ENCODE results near the gene PSMC5.
A peak's percentile ranks its signal among the peaks of the same experiment; 100 is the strongest.

PSMC5 gene

DNA sequence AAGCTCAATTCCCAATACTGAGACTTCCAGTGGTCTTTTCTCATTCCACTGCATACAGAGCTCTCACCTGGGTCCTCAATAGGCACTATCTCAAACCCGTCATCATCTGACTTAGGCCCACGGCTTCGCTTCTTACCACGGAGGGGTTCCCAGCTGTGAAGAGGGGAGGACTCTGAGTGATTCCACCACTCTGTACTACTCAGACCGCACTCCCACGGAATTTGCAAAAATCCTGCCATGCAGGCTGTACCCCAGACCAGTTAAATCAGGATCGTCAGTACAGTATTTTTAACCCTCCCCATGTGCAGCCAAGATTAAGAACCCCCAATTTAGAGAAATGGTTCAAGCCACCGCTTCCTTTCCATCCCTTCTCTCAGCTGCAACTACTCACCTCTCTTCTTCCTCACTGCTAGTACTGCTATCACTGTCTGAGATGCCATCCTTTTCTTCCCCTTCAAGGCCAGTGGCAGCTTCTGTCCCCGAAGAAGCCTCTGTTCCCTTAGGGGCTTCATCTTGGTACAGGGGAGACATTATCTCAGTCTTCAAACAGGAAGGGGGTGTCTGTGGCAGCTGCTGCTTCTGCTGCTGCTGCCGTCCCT lies 6.2 kb upstream of the PSMC5 start:
- H3K4me3 ChIP-seq (ENCODE audit: low read depth, low read length) = no peak overlapping the region
- H3K9ac ChIP-seq (ENCODE audit: low read length) = no peak overlapping the region
- no peak overlapping the region for H3K27ac ChIP-seq (ENCODE audit: low read depth, low read length)
- H3K27me3 ChIP-seq (ENCODE audit: control insufficient read depth, insufficient read depth, low read length) = no peaks in the 10 kb centered on the region
- no peaks in the 10 kb centered on the region for H3K9me3 ChIP-seq (ENCODE audit: control insufficient read depth, insufficient read depth, low read depth, low read length)
- no peaks in the 10 kb centered on the region for H3K4me1 ChIP-seq (ENCODE audit: control insufficient read depth, insufficient read depth, low read length)
- H3K36me3 ChIP-seq (ENCODE audit: control insufficient read depth, insufficient read depth, low read length) = peaks cover 99% of the 10 kb centered on the region

DNA sequence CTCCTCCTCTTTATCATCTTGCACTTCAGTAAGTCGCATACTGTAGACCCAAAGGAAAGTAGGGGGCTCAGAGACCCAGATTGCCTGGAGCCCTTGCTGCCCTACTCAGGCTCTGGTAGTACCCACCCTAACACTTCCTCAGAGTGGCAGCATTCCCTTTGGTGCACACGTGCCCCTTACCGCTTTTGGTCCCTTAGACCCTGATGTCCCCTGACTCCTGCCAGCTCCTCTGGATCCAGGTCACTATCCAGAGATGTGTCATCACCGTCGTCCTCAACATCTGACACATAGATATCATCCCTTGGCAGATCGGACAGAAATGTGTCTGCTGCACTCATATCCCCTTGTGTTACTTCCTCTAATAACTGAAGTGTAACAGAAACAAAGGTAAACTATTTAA lies 5.4 kb upstream of the PSMC5 start:
- Histone ChIP-seq H3K4me3 (ENCODE audit: low read depth, low read length) (no peak overlapping the region), H3K4me1 (ENCODE audit: control insufficient read depth, insufficient read depth, low read length) (no peaks in the 10 kb centered on the region), H3K36me3 (ENCODE audit: control insufficient read depth, insufficient read depth, low read length) (peaks cover 91% of the 10 kb centered on the region), H3K9ac (ENCODE audit: low read length) (no peak overlapping the region), H3K27me3 (ENCODE audit: control insufficient read depth, insufficient read depth, low read length) (no peaks in the 10 kb centered on the region), H3K9me3 (ENCODE audit: control insufficient read depth, insufficient read depth, low read depth, low read length) (no peaks in the 10 kb centered on the region), H3K27ac (ENCODE audit: low read depth, low read length) (no peak overlapping the region)

DNA sequence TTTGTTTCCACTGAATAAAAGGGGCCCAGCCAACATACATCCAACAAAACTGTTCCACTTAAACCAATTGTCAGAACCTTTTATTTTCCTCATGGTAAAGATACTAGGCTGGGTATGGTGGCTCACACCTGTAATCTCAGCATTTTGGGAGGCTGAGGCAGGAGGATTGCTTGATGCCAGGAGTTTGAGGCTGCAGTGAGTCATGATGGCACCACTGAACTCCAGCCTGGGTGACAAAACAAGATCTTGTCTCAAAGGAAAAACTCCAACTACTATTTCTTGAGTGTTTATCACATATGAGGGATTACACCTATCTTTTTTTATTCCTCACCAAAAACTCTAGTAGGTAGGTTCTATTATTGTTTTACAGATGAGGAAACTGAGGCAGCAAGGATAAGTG lies 4.7 kb upstream of the PSMC5 start:
- Histone ChIP-seq H3K9me3 (ENCODE audit: control insufficient read depth, insufficient read depth, low read depth, low read length) (no peaks in the 10 kb centered on the region), H3K27ac (ENCODE audit: low read depth, low read length) (no peak overlapping the region), H3K27me3 (ENCODE audit: control insufficient read depth, insufficient read depth, low read length) (no peaks in the 10 kb centered on the region), H3K36me3 (ENCODE audit: control insufficient read depth, insufficient read depth, low read length) (peaks cover 84% of the 10 kb centered on the region), H3K4me1 (ENCODE audit: control insufficient read depth, insufficient read depth, low read length) (no peaks in the 10 kb centered on the region), H3K9ac (ENCODE audit: low read length) (no peak overlapping the region), H3K4me3 (ENCODE audit: low read depth, low read length) (no peak overlapping the region)

DNA sequence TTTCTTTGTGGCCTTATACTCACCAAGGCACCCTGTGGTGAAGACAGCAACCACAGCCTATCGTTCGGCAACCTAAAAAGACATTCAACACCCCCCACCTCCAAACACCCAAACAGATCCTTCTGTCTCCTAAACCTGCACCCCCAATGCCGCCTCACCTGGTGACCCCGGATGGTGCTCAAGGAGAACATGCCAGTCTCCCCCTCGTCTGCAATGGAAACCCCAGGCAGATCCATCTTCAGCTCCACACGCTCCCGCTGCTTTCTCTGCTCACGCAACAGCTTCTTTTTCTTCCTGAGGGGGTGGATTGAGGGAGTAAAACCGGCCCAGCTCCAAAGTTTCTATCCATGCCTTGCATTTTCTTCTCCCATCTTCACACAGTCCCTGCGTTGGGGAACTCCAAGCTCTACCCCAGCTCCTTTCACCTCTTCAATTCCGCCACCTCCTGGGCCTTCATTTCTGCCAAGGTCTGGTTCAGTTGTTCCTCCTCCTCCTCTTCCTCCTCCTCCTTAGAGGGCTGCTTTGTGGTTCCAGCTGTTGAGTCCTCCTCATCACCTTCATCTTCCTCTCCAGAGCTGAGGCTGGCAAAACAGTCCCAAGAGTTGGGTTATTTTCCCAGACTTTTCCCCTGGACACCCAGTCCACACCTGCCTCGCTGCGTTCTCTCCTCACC lies 3.4 kb upstream of the PSMC5 start:
- Histone ChIP-seq H3K4me1 (ENCODE audit: control insufficient read depth, insufficient read depth, low read length) (no peaks in the 10 kb centered on the region), H3K27ac (ENCODE audit: low read depth, low read length) (no peak overlapping the region), H3K36me3 (ENCODE audit: control insufficient read depth, insufficient read depth, low read length) (peaks cover 78% of the 10 kb centered on the region), H3K9ac (ENCODE audit: low read length) (no peak overlapping the region), H3K9me3 (ENCODE audit: control insufficient read depth, insufficient read depth, low read depth, low read length) (no peaks in the 10 kb centered on the region), H3K27me3 (ENCODE audit: control insufficient read depth, insufficient read depth, low read length) (no peaks in the 10 kb centered on the region), H3K4me3 (ENCODE audit: low read depth, low read length) (no peak overlapping the region)

DNA sequence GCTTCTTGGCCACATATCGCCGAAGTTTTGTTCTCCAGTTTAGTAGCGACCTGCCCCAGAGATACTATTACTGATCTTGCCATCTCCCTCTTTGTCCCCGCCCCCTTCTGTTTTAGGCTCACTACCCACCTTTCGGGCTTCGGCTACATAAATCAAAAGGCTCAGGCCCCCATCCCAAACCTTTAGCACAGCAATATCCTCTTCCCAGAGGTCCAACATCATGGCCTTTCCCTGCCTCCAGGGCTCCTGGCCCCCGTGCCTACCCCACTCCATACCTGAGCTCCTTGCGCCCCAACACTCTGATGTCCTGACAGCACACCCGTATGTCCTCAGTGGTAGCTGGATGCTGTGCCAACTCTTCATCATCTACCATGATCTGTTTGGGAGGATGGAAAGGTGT lies 2.9 kb upstream of the PSMC5 start:
- no peak overlapping the region for H3K4me3 ChIP-seq (ENCODE audit: low read depth, low read length)
- H3K27ac ChIP-seq (ENCODE audit: low read depth, low read length) = no peak overlapping the region
- H3K4me1 ChIP-seq (ENCODE audit: control insufficient read depth, insufficient read depth, low read length) = no peaks in the 10 kb centered on the region
- H3K9ac ChIP-seq (ENCODE audit: low read length) = no peak overlapping the region
- no peaks in the 10 kb centered on the region for H3K27me3 ChIP-seq (ENCODE audit: control insufficient read depth, insufficient read depth, low read length)
- H3K9me3 ChIP-seq (ENCODE audit: control insufficient read depth, insufficient read depth, low read depth, low read length) = no peaks in the 10 kb centered on the region
- H3K36me3 ChIP-seq (ENCODE audit: control insufficient read depth, insufficient read depth, low read length) = peaks cover 78% of the 10 kb centered on the region

DNA sequence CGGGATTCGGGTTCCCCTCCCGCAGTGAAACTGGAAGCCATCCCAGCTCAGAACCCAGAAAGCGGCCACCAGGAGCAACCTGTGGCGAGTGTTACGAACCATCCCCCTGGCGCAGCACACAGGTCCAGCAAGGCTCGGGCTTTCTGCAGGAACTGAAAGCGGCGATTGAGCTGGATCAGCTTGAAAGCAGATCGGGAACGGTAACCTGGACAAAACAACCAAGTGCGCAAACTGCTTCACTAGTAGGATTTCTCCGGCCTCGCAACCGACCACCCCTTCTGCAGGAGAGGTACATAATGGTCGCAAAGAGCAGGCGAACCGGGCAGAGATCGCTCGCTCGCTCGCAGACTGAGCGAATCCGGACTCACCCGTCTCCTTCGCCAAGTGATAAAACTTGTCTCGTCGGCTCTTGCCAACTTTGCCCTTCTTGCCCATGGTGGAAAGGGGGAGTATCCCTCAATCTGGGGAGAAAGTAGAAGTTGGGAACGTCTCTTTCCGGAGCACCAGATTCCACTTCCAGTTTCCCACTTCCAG lies 696 bp upstream of the PSMC5 start:
- H3K27me3 ChIP-seq (ENCODE audit: control insufficient read depth, insufficient read depth, low read length) = no peaks in the 10 kb centered on the region
- H3K9me3 ChIP-seq (ENCODE audit: control insufficient read depth, insufficient read depth, low read depth, low read length) = no peaks in the 10 kb centered on the region
- H3K4me3 ChIP-seq (ENCODE audit: low read depth, low read length) = peak overlapping the region; percentile 86
- peak overlapping the region; percentile 97; the same call in 1 of the 2 replicates for H3K27ac ChIP-seq (ENCODE audit: low read depth, low read length)
- H3K4me1 ChIP-seq (ENCODE audit: control insufficient read depth, insufficient read depth, low read length) = no peaks in the 10 kb centered on the region
- peak overlapping the region; percentile 95 for H3K9ac ChIP-seq (ENCODE audit: low read length)
- peaks cover 78% of the 10 kb centered on the region for H3K36me3 ChIP-seq (ENCODE audit: control insufficient read depth, insufficient read depth, low read length)

DNA sequence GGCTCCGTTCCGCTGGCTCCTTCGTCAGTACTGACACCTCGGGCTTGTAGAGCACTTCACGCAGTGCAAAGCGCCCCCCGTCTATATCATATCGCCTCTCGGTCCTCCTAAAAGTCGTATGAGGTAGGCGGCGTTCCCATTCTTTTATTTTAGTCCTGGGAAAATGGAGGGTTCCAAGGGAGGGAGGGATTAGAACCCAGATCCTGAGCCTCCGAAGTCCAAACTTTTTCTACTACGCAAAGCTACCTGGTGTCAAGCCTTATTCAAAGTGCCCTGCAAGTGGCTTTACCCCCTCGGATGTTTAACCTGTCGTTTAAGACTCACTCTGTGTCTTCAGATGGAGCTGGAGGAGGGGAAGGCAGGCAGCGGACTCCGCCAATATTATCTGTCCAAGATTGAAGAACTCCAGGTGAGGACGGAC lies 580 bp downstream of the PSMC5 start:
- peak overlapping the region; percentile 86 for H3K4me3 ChIP-seq (ENCODE audit: low read depth, low read length)
- peak overlapping the region; percentile 95 for H3K9ac ChIP-seq (ENCODE audit: low read length)
- no peaks in the 10 kb centered on the region for H3K27me3 ChIP-seq (ENCODE audit: control insufficient read depth, insufficient read depth, low read length)
- peaks cover 78% of the 10 kb centered on the region for H3K36me3 ChIP-seq (ENCODE audit: control insufficient read depth, insufficient read depth, low read length)
- peak overlapping the region; percentile 97 for H3K27ac ChIP-seq (ENCODE audit: low read depth, low read length)
- H3K9me3 ChIP-seq (ENCODE audit: control insufficient read depth, insufficient read depth, low read depth, low read length) = no peaks in the 10 kb centered on the region
- H3K4me1 ChIP-seq (ENCODE audit: control insufficient read depth, insufficient read depth, low read length) = no peaks in the 10 kb centered on the region

DNA sequence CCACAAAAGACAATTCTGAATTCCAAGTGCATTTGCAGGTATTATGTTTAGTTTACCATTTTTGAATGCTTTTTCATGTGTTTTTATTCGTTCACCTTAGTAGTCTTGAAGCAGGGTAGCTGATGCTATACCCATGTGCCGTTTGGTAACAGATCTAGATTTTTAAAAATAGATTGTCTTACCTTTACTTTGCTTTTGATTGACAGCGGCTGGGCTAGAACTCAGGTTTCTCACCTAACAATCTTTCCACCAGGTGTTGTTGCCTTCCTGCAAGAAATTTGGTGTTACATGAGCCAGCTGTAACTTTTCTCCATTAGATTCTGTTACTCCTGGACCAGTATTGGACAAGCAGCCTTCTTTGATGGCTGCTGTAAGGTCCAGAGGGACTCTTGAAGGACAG lies 1.7 kb downstream of the PSMC5 start:
- no peaks in the 10 kb centered on the region for H3K4me1 ChIP-seq (ENCODE audit: control insufficient read depth, insufficient read depth, low read length)
- no peak overlapping the region for H3K27ac ChIP-seq (ENCODE audit: low read depth, low read length)
- H3K36me3 ChIP-seq (ENCODE audit: control insufficient read depth, insufficient read depth, low read length) = peaks cover 80% of the 10 kb centered on the region
- peak overlapping the region; percentile 86; the same call in 1 of the 2 replicates for H3K4me3 ChIP-seq (ENCODE audit: low read depth, low read length)
- no peaks in the 10 kb centered on the region for H3K27me3 ChIP-seq (ENCODE audit: control insufficient read depth, insufficient read depth, low read length)
- H3K9ac ChIP-seq (ENCODE audit: low read length) = no peak overlapping the region
- H3K9me3 ChIP-seq (ENCODE audit: control insufficient read depth, insufficient read depth, low read depth, low read length) = no peaks in the 10 kb centered on the region

DNA sequence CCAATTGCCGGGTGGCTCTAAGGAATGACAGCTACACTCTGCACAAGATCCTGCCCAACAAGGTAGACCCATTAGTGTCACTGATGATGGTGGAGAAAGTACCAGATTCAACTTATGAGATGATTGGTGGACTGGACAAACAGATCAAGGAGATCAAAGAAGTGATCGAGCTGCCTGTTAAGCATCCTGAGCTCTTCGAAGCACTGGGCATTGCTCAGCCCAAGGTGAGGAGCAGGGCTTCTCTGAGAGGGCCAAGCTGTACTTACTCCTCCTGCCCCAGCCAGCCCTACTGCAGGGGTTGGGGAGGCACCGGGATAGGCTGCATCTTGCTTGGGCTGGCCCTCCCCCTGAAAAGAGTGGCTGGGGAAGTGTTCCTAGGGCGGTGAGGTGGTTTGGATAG lies 3.0 kb downstream of the PSMC5 start:
- peaks cover 77% of the 10 kb centered on the region for H3K36me3 ChIP-seq (ENCODE audit: control insufficient read depth, insufficient read depth, low read length)
- H3K27ac ChIP-seq (ENCODE audit: low read depth, low read length) = no peak overlapping the region
- H3K4me1 ChIP-seq (ENCODE audit: control insufficient read depth, insufficient read depth, low read length) = no peaks in the 10 kb centered on the region
- H3K27me3 ChIP-seq (ENCODE audit: control insufficient read depth, insufficient read depth, low read length) = no peaks in the 10 kb centered on the region
- H3K9ac ChIP-seq (ENCODE audit: low read length) = no peak overlapping the region
- H3K4me3 ChIP-seq (ENCODE audit: low read depth, low read length) = no peak overlapping the region
- H3K9me3 ChIP-seq (ENCODE audit: control insufficient read depth, insufficient read depth, low read depth, low read length) = no peaks in the 10 kb centered on the region

DNA sequence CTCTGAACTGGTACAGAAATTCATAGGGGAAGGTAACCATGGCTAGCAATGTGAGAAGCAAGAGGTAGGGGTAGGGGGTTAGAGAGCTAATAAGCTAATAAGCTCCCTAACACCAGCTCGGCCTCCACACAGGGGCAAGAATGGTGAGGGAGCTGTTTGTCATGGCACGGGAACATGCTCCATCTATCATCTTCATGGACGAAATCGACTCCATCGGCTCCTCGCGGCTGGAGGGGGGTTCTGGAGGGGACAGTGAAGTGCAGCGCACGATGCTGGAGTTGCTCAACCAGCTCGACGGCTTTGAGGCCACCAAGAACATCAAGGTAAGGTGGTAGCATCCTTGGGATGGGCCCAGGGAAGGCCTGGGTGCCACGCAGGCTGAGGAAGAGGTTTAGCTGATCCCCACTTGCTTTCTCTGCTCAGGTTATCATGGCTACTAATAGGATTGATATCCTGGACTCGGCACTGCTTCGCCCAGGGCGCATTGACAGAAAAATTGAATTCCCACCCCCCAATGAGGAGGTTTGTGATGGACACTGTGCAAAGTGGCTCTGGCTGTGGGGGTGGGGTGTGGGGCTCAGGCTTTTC lies 3.8 kb downstream of the PSMC5 start:
- no peaks in the 10 kb centered on the region for H3K4me1 ChIP-seq (ENCODE audit: control insufficient read depth, insufficient read depth, low read length)
- peaks cover 76% of the 10 kb centered on the region for H3K36me3 ChIP-seq (ENCODE audit: control insufficient read depth, insufficient read depth, low read length)
- no peak overlapping the region for H3K4me3 ChIP-seq (ENCODE audit: low read depth, low read length)
- no peak overlapping the region for H3K9ac ChIP-seq (ENCODE audit: low read length)
- no peaks in the 10 kb centered on the region for H3K9me3 ChIP-seq (ENCODE audit: control insufficient read depth, insufficient read depth, low read depth, low read length)
- no peaks in the 10 kb centered on the region for H3K27me3 ChIP-seq (ENCODE audit: control insufficient read depth, insufficient read depth, low read length)
- H3K27ac ChIP-seq (ENCODE audit: low read depth, low read length) = no peak overlapping the region

DNA sequence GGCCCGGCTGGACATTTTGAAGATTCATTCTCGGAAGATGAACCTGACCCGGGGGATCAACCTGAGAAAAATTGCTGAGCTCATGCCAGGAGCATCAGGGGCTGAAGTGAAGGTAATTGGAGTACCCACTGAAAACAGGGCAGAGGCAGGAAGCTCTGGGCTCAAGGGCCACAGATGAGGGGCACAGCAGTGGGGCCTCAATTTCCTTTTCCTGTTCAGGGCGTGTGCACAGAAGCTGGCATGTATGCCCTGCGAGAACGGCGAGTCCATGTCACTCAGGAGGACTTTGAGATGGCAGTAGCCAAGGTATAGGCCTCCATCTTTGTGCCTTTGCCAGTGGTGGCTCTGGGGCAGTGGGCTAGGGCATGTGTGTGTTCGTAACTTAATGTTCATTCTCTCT lies 4.3 kb downstream of the PSMC5 start:
- Histone ChIP-seq H3K27ac (ENCODE audit: low read depth, low read length) (no peak overlapping the region), H3K9me3 (ENCODE audit: control insufficient read depth, insufficient read depth, low read depth, low read length) (no peaks in the 10 kb centered on the region), H3K4me1 (ENCODE audit: control insufficient read depth, insufficient read depth, low read length) (no peaks in the 10 kb centered on the region), H3K36me3 (ENCODE audit: control insufficient read depth, insufficient read depth, low read length) (peaks cover 78% of the 10 kb centered on the region), H3K27me3 (ENCODE audit: control insufficient read depth, insufficient read depth, low read length) (no peaks in the 10 kb centered on the region), H3K4me3 (ENCODE audit: low read depth, low read length) (no peak overlapping the region), H3K9ac (ENCODE audit: low read length) (no peak overlapping the region)
